Mesenteric fat pad (tissue), 1 donor: Measurements from ENCODE around the gene LSM4. TPM values are rescaled to one million over a fixed set of nuclear protein-coding genes. Genes with fewer than 3 reads are reported as not detected.
A peak's percentile ranks its signal among the peaks of the same experiment; 100 is the strongest.
"Not testable (repeated sequence)": the region's sequence is repeated elsewhere in the genome, so short reads cannot be mapped to it uniquely, and the experiment has no call there.

Experiments used
- DNase-seq: peaks from one replicate; pipeline ENCODE4 v3.0.0-alpha.2; 2020; ENCODE audit warnings: low spot score
- long read RNA-seq: library from polyadenylated mRNA; unstranded; transcript quantifications from one replicate; pipeline ENCODE4 v2.0.0, GENCODE V29; 2020
- total RNA-seq: library from RNA; stranded (reverse); fragmentation: NEBNext Ultra II Directional; extraction: Animal tissue kit (Norgen Biotek cat#: 25700); gene quantifications from one replicate; pipeline ENCODE4 v1.2.1, GENCODE V29; 2021
- donor health status: DM: yes; HTN: yes; CAD: no.

LSM4 gene
- total RNA-seq, result 68.4 TPM
- long read RNA-seq, transcript LSM4-203 (5 exons, 1,908 nt), result major isoform, 121 of 134 reads
- long read RNA-seq, partial matches to known transcripts, result 7 of 134 reads
- long read RNA-seq, other reads (novel, unspliced or antisense), result 2 of 134 reads

GRCh38 chr19:18322759-18323460 is at the start of gene LSM4:
TSS of gene LSM4 (minus strand) at chr19:18323076. CDS start at chr19:18323020, 56 bp downstream.
- DNase-seq, result peak; percentile 99

DNA sequence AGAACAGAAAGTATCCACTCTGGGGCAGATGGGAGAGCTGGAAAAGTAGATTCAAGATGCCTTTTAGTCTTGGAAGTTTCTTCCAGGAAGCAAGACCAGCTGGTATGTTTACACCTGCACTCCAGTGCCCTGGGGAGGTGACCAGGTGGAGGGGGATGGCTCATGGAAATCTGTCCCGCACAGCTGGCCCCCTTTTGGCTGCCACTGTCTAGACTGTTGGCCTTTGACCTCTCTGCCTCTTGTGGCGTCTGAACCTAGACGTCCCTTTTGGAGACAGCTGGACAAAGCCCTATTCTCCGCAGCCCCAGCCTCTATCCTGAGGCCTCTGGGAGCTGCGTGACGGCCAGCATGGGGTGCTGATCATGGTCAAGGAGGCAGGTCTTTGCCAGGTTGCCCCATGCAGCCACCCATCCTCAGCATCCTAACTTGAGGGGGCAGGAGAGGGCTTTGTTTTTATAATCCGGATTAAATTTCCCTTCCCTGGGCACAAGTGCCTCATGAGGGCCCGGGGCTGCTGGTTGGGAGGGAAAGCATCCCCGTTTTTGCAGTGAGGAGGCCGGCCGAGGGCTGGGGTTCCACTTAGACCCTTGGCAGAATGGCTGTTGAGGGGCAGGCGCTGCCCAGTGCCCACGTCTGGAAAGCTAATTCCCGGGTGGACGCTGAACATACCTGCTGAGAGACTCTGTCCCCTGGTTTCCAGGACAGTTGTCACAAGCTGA is 45.8 kb upstream of the LSM4 start:
- DNase-seq, result no peak

GRCh38 chr19:18366021-18366435 is 43.2 kb upstream of the LSM4 start:
- no peak for DNase-seq

- no peak for DNase-seq
Measured at GRCh38 chr19:18364826-18365528, 42.1 kb upstream of the LSM4 start.

DNA sequence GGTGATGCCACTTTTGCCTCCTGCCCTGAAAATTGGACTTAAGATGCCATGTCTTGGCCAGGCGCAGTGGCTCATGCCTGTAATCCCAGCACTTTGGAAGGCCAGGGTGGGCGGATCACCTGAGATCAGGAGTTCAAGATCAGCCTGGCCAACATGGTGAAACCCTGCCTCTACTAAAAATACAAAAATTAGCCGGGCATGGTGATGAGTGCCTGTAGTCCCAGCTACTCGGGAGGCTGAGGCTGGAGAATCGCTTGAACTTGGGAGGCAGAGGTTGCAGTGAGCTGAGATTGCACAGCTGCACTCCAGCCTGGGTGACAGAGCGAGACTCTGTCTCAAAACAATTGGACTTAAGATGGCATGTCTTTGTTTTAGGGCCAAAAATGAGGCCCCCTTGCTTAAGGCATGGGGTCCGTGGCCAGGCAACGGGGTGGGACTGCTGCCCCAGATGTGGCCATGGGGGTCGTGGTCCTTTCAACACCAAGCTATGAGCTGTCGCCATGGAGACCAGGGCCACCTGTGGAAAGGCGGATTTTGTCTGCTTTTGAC is 41.5 kb upstream of the LSM4 start:
- not testable (repeated sequence) for DNase-seq

- DNase-seq, result no peak
Measured at GRCh38 chr19:18363787-18364186, 40.9 kb upstream of the LSM4 start.

DNA sequence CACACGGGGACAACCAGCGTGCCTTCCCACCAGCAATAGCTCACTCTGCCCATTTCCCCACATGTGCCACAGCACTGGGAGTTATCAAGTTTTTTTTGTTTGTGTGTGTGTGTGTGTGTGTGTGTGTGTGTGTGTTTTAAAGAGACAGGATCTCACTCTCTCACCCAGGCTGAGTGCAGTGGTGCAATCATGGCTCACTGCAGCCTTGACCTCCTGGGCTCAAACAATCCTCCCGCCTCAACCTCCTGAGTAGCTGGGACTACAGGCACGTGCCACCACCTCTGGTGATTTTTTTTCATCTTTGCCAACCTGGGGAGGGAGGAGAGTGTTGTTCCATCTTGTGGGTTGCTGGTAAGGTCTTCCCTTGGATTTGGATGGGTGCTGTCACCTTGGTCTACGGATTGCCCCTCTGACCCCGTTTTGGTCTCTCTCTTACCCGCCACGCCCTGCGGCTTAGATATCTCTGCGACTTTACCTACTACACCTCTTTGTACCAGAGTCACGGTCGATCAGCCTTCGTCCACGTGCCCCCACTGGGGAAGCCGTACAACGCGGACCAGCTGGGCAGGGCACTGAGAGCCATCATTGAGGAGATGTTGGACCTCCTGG is 40.2 kb upstream of the LSM4 start:
- no peak for DNase-seq

GRCh38 chr19:18361646-18362045 is 38.8 kb upstream of the LSM4 start:
- no peak for DNase-seq

- no peak for DNase-seq
Measured at GRCh38 chr19:18357041-18357440, 34.2 kb upstream of the LSM4 start.

DNA sequence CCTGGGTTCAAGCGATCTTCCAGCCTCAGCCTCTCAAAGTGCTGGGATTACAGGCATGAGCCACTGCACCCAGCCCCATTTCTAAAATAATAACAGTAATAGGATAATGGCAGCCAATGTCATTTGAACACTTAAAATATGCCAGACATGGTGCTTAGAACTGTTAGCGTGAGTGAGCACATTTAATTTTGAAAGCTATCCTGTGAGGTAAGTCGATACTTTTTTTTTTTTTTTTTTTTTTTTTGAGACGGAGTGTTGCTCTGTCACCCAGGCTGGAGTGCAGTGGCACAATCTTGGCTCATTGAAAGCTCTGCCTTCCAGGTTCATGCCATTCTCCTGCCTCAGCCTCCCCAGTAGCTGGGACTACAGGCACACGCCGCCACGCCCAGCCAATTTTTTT is 31.9 kb upstream of the LSM4 start:
- DNase-seq, result not testable (repeated sequence)

DNA sequence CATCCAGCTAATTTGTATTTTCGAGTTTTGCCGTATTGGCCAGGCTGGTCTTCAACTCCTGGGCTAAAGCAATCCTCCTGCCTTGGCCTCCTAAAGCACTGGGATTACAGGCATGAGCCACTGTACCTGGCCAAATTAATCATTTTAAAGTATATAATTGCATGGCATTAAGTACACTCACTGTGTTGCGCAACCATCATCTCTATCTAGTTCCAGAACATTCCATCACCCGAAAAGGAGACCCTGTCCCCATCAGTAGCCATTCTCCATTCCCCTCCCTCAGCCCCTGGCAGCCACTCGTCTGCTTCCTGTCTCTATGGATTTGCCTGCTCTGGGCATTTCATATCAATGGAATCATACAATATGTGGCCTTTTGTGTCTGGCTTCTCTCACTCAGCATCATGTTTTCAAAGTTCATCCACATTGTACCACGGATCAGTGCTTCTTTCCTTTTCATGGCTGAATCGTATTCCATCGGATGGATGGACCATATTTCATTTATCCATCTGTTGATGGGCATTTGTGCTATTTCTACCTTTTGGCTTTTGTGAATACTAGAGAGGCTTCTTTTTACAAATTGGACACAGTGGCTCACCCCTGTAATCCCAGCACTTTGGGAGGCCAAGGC is 30.6 kb upstream of the LSM4 start:
- DNase-seq, result no peak

DNA sequence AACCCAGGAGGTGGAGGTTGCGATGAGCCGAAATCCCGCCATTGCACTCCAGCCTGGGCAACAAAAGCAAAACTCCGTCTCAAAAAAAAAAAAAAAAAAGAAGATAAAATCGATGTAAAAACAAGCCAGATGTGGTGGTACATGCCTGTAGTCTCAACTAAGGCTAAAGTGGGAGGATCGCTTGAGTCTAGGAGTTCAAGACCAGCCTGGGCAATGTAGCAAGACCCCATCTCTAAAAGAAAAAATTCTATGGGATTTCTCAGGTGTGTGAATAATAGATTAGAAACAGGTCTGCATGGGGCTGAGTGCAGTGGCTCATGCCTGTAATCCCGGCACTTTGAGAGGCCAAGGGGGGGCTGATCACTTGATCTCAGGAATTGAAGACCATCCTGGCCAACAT is 28.7 kb upstream of the LSM4 start:
- no peak for DNase-seq

- no peak for DNase-seq
Measured at GRCh38 chr19:18350490-18350889, 27.6 kb upstream of the LSM4 start.

GRCh38 chr19:18349524-18350128 is 26.8 kb upstream of the LSM4 start:
- DNase-seq, result no peak

- DNase-seq, result not testable (repeated sequence)
Measured at GRCh38 chr19:18348818-18349339, 26.0 kb upstream of the LSM4 start.

- no peak for DNase-seq
Measured at GRCh38 chr19:18348171-18348570, 25.3 kb upstream of the LSM4 start.

DNA sequence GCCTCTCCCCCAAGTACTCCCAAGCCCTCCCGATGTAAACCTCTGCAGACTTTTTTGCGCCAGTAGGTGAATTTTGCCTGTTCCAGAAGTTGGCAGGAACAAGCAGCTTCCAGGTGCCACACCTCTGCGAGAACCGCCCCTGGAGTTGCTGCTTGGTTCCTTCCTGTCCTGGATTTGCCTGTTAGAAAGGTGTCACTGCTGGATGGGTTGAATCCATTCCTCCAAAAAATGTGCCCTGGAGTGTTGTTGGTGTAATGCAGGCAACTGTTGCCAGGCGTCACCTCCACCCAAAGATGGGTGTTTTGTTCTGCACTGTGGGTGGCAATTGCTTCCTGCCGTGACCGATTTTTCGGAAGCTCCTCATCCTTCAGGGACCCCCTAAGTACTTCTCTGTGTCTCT is 23.2 kb upstream of the LSM4 start:
- no peak for DNase-seq

- DNase-seq, result no peak
Measured at GRCh38 chr19:18345296-18345695, 22.4 kb upstream of the LSM4 start.

DNA sequence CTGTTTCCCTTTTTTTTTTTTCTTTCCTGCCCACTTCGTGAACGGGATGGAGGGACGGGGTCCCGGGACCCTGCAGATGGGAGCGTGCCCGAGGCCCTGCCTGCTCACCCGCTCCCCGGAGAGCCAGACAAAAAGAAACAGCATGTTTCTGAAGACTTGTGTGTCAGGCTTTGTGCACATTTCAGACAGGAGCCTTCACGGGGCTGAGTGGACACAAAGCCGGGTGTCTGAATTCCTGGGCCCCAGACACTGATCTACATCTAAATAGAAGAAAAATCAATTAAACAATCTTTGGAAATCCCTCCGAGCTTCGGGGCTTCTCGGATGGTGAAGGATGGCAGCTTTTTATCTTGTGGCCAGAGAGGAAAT is 21.7 kb upstream of the LSM4 start:
- no peak for DNase-seq

GRCh38 chr19:18342090-18342632 is 19.3 kb upstream of the LSM4 start:
- DNase-seq, result no peak
